GM12875 (cell line): Measurements from ENCODE around the gene GATAD2A.

Experiments
- H3K4me3 ChIP-seq: one replicate; pipeline ENCODE4 v1.5.1; 2011; ENCODE audit warnings: low read depth, low read length, control low read depth
- CTCF ChIP-seq: IDR thresholded peaks from 2 replicates; pipeline ENCODE4 v1.5.1; 2011; ENCODE audit warnings: low read depth, mild to moderate bottlenecking, control low read depth, inconsistent platforms, low read length, moderate library complexity, borderline replicate concordance; ENCODE audit not compliant: insufficient read depth

GATAD2A gene

GRCh38 chr19:19433666-19434213 is 28.3 kb downstream of the GATAD2A start:
- no peak for TF ChIP-seq CTCF
- no peak overlapping the region for H3K4me3 ChIP-seq

GRCh38 chr19:19434483-19435045 is 29.1 kb downstream of the GATAD2A start:
- TF ChIP-seq CTCF = no peak

GRCh38 chr19:19436137-19436691 is 30.7 kb downstream of the GATAD2A start:
- no peak overlapping the region for H3K4me3 ChIP-seq
- no peak for TF ChIP-seq CTCF

More at GRCh38 chr19:19434483-19435045, 29.1 kb downstream of the GATAD2A start:
- H3K4me3 ChIP-seq = no peak overlapping the region

- H3K4me3 ChIP-seq = no peak overlapping the region
- no peak for TF ChIP-seq CTCF
Measured at GRCh38 chr19:19438366-19439175, 33.1 kb downstream of the GATAD2A start.

- no peak for TF ChIP-seq CTCF
- no peak overlapping the region for H3K4me3 ChIP-seq
Measured at GRCh38 chr19:19439176-19439482, 33.7 kb downstream of the GATAD2A start.

GRCh38 chr19:19443283-19443682 is 37.8 kb downstream of the GATAD2A start:
- TF ChIP-seq CTCF = no peak
- H3K4me3 ChIP-seq = no peak overlapping the region
